Naive thymus-derived CD4-positive, alpha-beta T cell (primary cell): ENCODE results near the gene IDH3A. TPM values are rescaled to one million over a fixed set of nuclear protein-coding genes. Genes with fewer than 3 reads are reported as not detected.

Source experiments
- ATAC-seq: fragments of 150-1000 bp; cut with Tn5 transposase; 2 replicates; pipeline ENCODE4 v1.10.0; 2021; ENCODE audit warnings: mild to moderate bottlenecking, moderate library complexity
- CTCF ChIA-PET: fragments of 350-600 bp; sonication (Branson Sonifier 250); formaldehyde crosslinking; loops from one replicate; lab custom pipeline; 2021; ENCODE audit warnings: antibody characterized with exemption; lab: Charles Lee
- POLR2A ChIA-PET: fragments of 350-600 bp; sonication (Branson Sonifier 250); formaldehyde crosslinking; loops from one replicate; lab custom pipeline; 2021; ENCODE audit warnings: antibody characterized with exemption, inconsistent platforms; lab: Charles Lee
- DNase-seq, 9 donors: peaks; one replicate each; pipeline versions ENCODE4 v3.0.0 to v3.0.0-alpha.2; 2020 to 2022; ENCODE audit warnings: mixed read lengths in 1 of 9
- H3K27ac ChIP-seq: one replicate; pipeline ENCODE4 v1.7.0; 2013; ENCODE audit warnings: mild to moderate bottlenecking, low read depth, low read length, moderate library complexity
- H3K27me3 ChIP-seq, 2 donors: one replicate each; pipeline ENCODE4 v1.7.0; 2013; ENCODE audit warnings: low read length in 2 of 2, mild to moderate bottlenecking in 2 of 2, moderate library complexity in 2 of 2; ENCODE audit not compliant: control insufficient read depth in 2 of 2, insufficient read depth in 2 of 2
- H3K36me3 ChIP-seq, 3 experiments: 1 replicate in 2 of 3; 2 replicates in 1 of 3; pipeline ENCODE4 v1.7.0; 2013; ENCODE audit warnings: low read length in 3 of 3, mild to moderate bottlenecking in 3 of 3, moderate library complexity in 1 of 3; ENCODE audit not compliant: insufficient read depth in 3 of 3, control insufficient read depth in 2 of 3
- H3K4me1 ChIP-seq, 2 donors: one replicate each; pipeline ENCODE4 v1.7.0; 2013; ENCODE audit warnings: low read length in 2 of 2, mild to moderate bottlenecking in 2 of 2, moderate library complexity in 1 of 2; ENCODE audit not compliant: control insufficient read depth in 2 of 2, insufficient read depth in 2 of 2
- H3K4me3 ChIP-seq: 2 replicates; pipeline ENCODE4 v1.7.0; 2013; ENCODE audit warnings: mild to moderate bottlenecking, low read length
- H3K9me3 ChIP-seq, 3 experiments: 1 replicate in 2 of 3; 2 replicates in 1 of 3; pipeline ENCODE4 v1.7.0; 2013; ENCODE audit warnings: low read length in 3 of 3; ENCODE audit not compliant: control insufficient read depth in 2 of 3
- H3K27ac Mint-ChIP-seq, 9 donors: one replicate each; pipeline ENCODE4 v1.8.0; 2020 to 2022; ENCODE audit warnings: mixed read lengths in 9 of 9, mild to moderate bottlenecking in 8 of 9, moderate library complexity in 5 of 9, inconsistent platforms in 2 of 9
- H3K27me3 Mint-ChIP-seq, 5 donors: one replicate each; pipeline ENCODE4 v1.8.0; 2021 to 2022; ENCODE audit warnings: mixed read lengths in 5 of 5, mild to moderate bottlenecking in 1 of 5
- H3K36me3 Mint-ChIP-seq, 5 donors: one replicate each; pipeline ENCODE4 v1.8.0; 2020 to 2022; ENCODE audit warnings: mixed read lengths in 5 of 5, mild to moderate bottlenecking in 3 of 5, inconsistent platforms in 1 of 5
- H3K4me1 Mint-ChIP-seq, 7 donors: one replicate each; pipeline ENCODE4 v1.8.0; 2020 to 2022; ENCODE audit warnings: mixed read lengths in 7 of 7, mild to moderate bottlenecking in 3 of 7, inconsistent platforms in 1 of 7
- H3K4me3 Mint-ChIP-seq, 10 donors: one replicate each; pipeline ENCODE4 v1.8.0; 2020 to 2022; ENCODE audit warnings: mild to moderate bottlenecking in 10 of 10, mixed read lengths in 10 of 10, moderate library complexity in 6 of 10, inconsistent platforms in 2 of 10
- H3K9me3 Mint-ChIP-seq, 11 donors: one replicate each; pipeline ENCODE4 v1.8.0; 2020 to 2022; ENCODE audit warnings: mixed read lengths in 11 of 11, mild to moderate bottlenecking in 4 of 11, inconsistent platforms in 1 of 11, moderate library complexity in 1 of 11
- intact Hi-C, 2 donors: fragments of 100-400 bp; cut with micrococcal nuclease; formaldehyde crosslinking; loops; one replicate each; pipeline ENCODE4 v1.15.1; 2023
- polyA plus RNA-seq, 2 donors: library from polyadenylated mRNA; unstranded; fragments of 300-500 nt; fragmentation: Illumina TruSeq; gene quantifications; one replicate each; pipeline ENCODE4 v1.2.3, GENCODE V29; 2021
- total RNA-seq, 6 experiments: library from RNA in 5 of 6; stranded (reverse) in 5 of 6; gene quantifications; 1 replicate in 5 of 6; 2 replicates in 1 of 6; pipeline ENCODE4 v1.2.3 and lab custom pipeline; 2021 to 2026

Gene IDH3A
- total and polyA plus RNA-seq, 7 experiments from 2014 or later, result 40.5 to 105 (median 57.4) TPM

DNA sequence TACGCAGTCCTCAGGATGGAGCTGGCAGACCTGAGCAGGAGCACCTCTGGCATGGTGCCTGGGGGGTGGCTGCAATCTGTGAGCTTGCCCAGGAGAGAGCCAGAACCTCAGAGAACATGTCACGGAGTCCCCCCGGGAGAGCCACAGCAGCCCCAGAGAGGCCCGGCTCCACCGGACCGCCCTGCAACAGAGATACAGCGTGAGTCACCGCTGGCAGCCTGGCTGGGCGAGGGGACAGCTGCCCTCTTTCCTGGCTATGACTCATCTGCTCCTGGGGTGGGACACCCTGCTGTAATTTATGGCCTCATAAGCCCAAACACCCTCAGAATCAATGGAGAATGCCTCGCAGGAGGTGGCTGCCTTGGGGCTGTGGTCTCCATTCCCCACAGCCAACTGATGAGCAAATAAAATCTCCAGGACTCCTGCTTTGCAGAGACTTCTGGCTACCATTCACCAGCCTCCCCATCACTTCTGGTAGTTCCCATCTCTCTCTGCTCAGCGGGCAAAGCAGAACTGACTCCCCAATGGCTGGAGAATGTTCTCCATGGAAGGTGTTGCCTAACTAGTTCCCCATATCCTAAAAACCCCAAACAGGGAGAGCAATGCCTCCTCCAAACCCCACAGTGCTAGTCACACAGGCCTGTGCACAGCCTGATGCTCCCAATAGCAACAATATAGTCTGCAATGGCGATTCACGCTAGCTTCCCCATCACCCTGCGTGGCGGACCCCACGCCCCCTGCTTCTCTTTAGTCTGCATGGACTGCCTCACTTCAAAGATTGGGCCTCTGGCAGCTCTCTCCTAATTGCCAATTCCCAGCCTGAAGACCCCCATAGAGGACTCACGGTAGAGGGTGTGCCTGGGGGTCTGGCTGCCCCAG is 63.6 kb downstream of the IDH3A start:
- DNase-seq, result peak in 1 of 9 donors; percentile 15
- H3K9me3 Mint-ChIP-seq, result no peaks in the 10 kb centered on the region
- POLR2A ChIA-PET, result interaction anchor here (0.6 kb wide), 1 partner anchor 355 kb away, joined by 3 read pairs; no protein-coding TSS in a partner anchor
- Histone ChIP-seq H3K4me3 (no peak overlapping the region), H3K4me1 (no peaks in the 10 kb centered on the region), H3K9me3 (no peaks in the 10 kb centered on the region), H3K36me3 (no peaks in the 10 kb centered on the region), H3K27ac (no peak overlapping the region), H3K27me3 (no peaks in the 10 kb centered on the region)
- intact Hi-C loops, result no loop called here
- H3K36me3 Mint-ChIP-seq, result no peaks in the 10 kb centered on the region
- H3K4me3 Mint-ChIP-seq, result no peak overlapping the region
- peaks cover 0 to 11% (median 10%) of the 10 kb centered on the region in 5 donors for H3K27me3 Mint-ChIP-seq
- H3K27ac Mint-ChIP-seq, result no peak overlapping the region
- no peaks in the 10 kb centered on the region for H3K4me1 Mint-ChIP-seq
- ATAC-seq, result no peak
- CTCF ChIA-PET, result no interaction called here

DNA sequence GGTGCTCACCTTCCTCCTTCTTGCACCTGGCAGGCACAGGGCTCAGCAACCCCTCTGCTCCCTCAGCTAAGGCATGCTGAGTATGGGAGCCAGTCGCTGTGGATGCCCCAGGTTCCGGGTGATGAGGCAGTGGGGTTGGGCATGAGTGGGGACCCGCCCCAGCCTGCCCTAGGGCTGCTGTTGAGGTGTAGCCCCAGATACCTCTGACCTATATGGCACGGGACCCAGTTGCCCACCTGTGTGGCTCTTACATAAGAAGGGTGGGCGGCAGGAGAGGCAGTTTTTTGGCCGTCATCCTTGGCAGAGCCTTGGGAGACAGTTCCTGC is 64.2 kb downstream of the IDH3A start:
- Mint-ChIP-seq H3K36me3 (no peaks in the 10 kb centered on the region), H3K27me3 (peaks cover 0 to 11% (median 10%) of the 10 kb centered on the region in 5 donors), H3K27ac (no peak overlapping the region), H3K4me3 (no peak overlapping the region), H3K4me1 (no peaks in the 10 kb centered on the region), H3K9me3 (no peaks in the 10 kb centered on the region)
- Histone ChIP-seq H3K36me3 (no peaks in the 10 kb centered on the region), H3K27me3 (no peaks in the 10 kb centered on the region), H3K4me3 (no peak overlapping the region), H3K9me3 (no peaks in the 10 kb centered on the region), H3K27ac (no peak overlapping the region), H3K4me1 (no peaks in the 10 kb centered on the region)
- no peak for ATAC-seq
- CTCF ChIA-PET, result no interaction called here
- POLR2A ChIA-PET, result interaction anchor here (0.6 kb wide), 2 partner anchors 97 to 355 kb away, joined by 3 to 5 read pairs; no protein-coding TSS in a partner anchor
- DNase-seq, result no peak
- intact Hi-C loops, result no loop called here

DNA sequence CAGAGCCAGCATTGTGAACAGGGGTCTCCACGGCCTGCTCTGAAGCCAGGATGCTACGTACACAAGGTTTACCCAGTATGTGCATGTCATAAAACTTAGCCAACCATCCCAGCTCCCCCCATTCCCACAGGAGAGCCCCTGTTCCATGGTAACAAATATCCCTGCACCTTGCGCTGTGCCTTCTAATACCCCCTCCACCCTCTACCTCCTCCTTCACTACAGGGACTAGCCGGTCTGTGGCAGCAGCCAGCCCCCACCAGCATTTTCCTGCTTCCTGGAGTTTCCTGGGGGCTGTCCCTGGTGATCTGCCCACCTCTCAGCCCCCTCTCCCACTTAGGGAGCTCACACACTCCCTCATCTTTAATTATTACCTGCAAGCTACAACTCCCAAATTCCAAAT is 64.8 kb downstream of the IDH3A start:
- CTCF ChIA-PET, result no interaction called here
- H3K9me3 Mint-ChIP-seq, result no peaks in the 10 kb centered on the region
- DNase-seq, result no peak

GRCh38 chr15:78216276-78217104 is 67.3 kb downstream of the IDH3A start:
- H3K36me3 Mint-ChIP-seq, result no peaks in the 10 kb centered on the region
- H3K27me3 Mint-ChIP-seq, result peaks cover 0 to 14% (median 10%) of the 10 kb centered on the region in 5 donors
- CTCF ChIA-PET, result no interaction called here
- H3K4me3 Mint-ChIP-seq, result no peak overlapping the region
- Histone ChIP-seq H3K36me3 (no peaks in the 10 kb centered on the region), H3K27me3 (no peaks in the 10 kb centered on the region), H3K9me3 (no peaks in the 10 kb centered on the region), H3K4me3 (no peak overlapping the region), H3K27ac (no peak overlapping the region), H3K4me1 (no peaks in the 10 kb centered on the region)
- no peak for ATAC-seq
- no peaks in the 10 kb centered on the region for H3K4me1 Mint-ChIP-seq
- intact Hi-C loops, result no loop called here
- H3K27ac Mint-ChIP-seq, result no peak overlapping the region
- H3K9me3 Mint-ChIP-seq, result no peaks in the 10 kb centered on the region
- no peak for DNase-seq
- POLR2A ChIA-PET, result no interaction called here

More for the DNA sequence above, 64.8 kb downstream of the IDH3A start:
- POLR2A ChIA-PET, result interaction anchor here (0.6 kb wide), 1 partner anchor 97 kb away, joined by 5 read pairs; no protein-coding TSS in a partner anchor
- Mint-ChIP-seq H3K27me3 (peaks cover 0 to 11% (median 10%) of the 10 kb centered on the region in 5 donors), H3K4me1 (no peaks in the 10 kb centered on the region), H3K4me3 (no peak overlapping the region), H3K27ac (no peak overlapping the region), H3K36me3 (no peaks in the 10 kb centered on the region)
- H3K27ac ChIP-seq, result no peak overlapping the region
- ATAC-seq, result no peak
- intact Hi-C loops, result no loop called here
- no peaks in the 10 kb centered on the region for H3K36me3 ChIP-seq
- no peak overlapping the region for H3K4me3 ChIP-seq
- no peaks in the 10 kb centered on the region for H3K4me1 ChIP-seq
- no peaks in the 10 kb centered on the region for H3K9me3 ChIP-seq
- no peaks in the 10 kb centered on the region for H3K27me3 ChIP-seq

GRCh38 chr15:78220713-78221112 is 71.6 kb downstream of the IDH3A start:
- Histone ChIP-seq H3K9me3 (no peaks in the 10 kb centered on the region), H3K4me3 (no peak overlapping the region), H3K27ac (no peak overlapping the region), H3K4me1 (peaks cover 0 to 6% of the 10 kb centered on the region in 2 donors), H3K36me3 (no peaks in the 10 kb centered on the region), H3K27me3 (no peaks in the 10 kb centered on the region)
- Mint-ChIP-seq H3K27me3 (peaks cover 0 to 6% (median 0%) of the 10 kb centered on the region in 5 donors), H3K4me3 (no peak overlapping the region), H3K36me3 (no peaks in the 10 kb centered on the region), H3K9me3 (no peaks in the 10 kb centered on the region), H3K4me1 (peaks cover 0 to under 1% (median 0%) of the 10 kb centered on the region in 7 donors), H3K27ac (no peak overlapping the region)
- ATAC-seq, result no peak
- CTCF ChIA-PET, result no interaction called here
- intact Hi-C loops, result no loop called here
- POLR2A ChIA-PET, result no interaction called here
- DNase-seq, result no peak
